Stimulated activated CD8-positive, alpha-beta memory T cell treated with anti-CD3 and anti-CD28 coated beads, Interleukin-4, amount 100 ng/mL, for 4 hours (primary cell): ENCODE measurements around the gene SAMD8.
"Not testable (repeated sequence)": the region's sequence is repeated elsewhere in the genome, so short reads cannot be mapped to it uniquely, and the experiment has no call there.

Experiments
- DNase-seq, 2 donors: peaks; one replicate each; pipeline ENCODE4 v3.0.0-alpha.2; 2020; ENCODE audit warnings: low read depth in 2 of 2, low spot score in 1 of 2

The SAMD8 gene

DNA sequence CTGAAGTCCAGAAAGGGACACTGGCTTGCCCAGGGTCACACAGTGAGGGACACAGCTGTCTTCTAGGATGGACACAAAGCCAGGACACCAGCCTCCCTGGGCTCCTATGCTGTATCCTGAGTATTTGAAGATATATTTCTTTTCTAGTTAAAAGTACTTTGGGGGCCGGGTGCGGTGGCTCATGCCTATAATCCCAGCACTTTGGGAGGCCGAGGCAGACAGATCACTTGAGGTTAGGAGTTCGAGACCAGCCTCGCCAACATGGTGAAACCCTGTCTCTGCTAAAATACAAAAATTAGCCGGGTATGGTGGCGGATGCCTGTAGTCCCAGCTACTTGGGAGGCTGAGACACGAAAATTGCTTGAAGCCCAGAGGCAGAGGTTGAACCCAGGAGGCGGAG, 4.6 kb upstream of the SAMD8 start:
- DNase-seq, result not testable (repeated sequence)

- no peak for DNase-seq
Observed at GRCh38 chr10:75107756-75108683, 3.4 kb upstream of the SAMD8 start.

- DNase-seq, result no peak
Observed at GRCh38 chr10:75108684-75109458, 2.6 kb upstream of the SAMD8 start.

- DNase-seq, result no peak
Observed at GRCh38 chr10:75109459-75109778, 2.0 kb upstream of the SAMD8 start.

DNA sequence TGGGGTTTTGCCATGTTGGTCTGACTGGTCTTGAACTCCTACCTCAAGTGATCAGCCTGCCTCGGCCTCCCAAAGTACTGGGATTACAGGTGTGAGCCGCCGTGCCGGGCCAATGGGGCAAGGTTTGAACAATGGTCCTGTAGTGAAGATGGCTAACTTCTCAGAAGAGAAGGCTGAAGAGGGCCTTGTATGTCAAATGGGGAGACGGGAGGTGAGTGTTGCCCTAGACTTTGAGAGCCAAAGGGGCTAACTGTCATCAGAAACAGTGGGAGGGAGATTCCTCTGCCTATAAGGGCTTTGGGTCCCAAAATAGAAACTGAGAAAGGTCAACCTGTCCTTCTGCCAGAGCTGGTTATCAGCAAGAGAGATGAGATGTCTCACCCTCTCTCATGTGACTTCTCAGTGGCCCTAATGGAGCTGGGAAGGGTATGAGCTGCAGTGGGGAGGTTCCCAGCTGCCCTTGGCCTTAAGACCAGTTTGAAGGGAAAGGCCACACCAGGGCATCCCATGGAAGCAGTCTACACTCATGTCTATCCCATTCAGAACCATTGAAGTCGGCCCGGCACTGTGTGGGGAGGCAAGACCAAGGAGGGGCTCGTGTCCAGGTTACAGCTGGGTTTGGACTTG, 1.3 kb upstream of the SAMD8 start:
- no peak for DNase-seq

GRCh38 chr10:75111907-75112679, 637 bp downstream of the SAMD8 start:
- DNase-seq, result peak in 1 of 2 donors; percentile 4

GRCh38 chr10:75115137-75115536, 3.7 kb downstream of the SAMD8 start:
- DNase-seq, result no peak

GRCh38 chr10:75116941-75117775, 5.7 kb downstream of the SAMD8 start:
- not testable (repeated sequence) for DNase-seq

GRCh38 chr10:75117995-75118394, 6.5 kb downstream of the SAMD8 start:
- no peak for DNase-seq

DNA sequence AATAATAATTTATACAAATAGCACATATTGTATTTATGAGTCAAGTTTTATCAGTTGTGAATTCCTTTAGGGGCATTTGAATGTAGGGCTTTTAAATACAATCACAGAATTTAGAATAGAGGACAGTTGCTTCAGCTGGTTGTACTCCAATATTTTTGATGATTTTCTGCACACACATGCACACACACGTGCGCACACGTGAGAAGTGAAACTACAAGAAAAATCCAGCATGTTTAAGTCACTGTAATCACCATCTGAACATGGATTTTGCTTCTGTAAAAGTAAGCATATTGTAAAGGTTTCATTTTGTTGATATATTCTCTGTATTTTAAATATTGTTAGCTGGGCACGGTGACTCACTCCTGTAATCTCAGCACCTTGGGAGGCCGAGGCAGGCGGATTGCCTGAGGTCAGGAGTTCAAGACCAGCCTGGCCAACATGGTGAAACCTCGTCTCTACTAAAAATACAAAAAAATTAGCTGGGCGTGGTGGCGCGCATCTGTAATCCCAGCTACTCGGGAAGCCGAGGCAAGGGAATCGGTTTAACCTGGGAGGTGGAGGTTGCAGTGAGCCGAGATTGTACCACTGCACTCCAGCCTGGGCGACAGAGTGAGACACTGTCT, 8.1 kb downstream of the SAMD8 start:
- not testable (repeated sequence) for DNase-seq

DNA sequence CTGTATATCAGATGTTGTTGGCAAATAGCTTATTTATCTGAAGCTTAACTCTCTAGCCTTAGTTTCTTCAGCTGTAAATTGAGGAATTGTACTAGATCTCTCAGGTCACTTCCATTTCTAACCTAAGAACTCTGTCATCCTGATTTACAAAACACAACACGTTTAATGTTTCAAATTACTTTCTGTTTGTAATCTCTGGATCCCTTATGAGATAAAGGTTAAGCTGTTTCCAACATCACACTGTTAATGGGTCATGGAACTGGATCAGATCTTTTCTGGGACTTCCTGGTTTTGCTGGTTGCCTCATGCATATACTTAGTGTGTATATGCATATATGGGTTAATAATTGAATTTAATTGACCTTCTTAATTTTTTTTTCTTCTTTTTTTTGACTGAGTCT, 9.9 kb downstream of the SAMD8 start:
- DNase-seq, result no peak

DNA sequence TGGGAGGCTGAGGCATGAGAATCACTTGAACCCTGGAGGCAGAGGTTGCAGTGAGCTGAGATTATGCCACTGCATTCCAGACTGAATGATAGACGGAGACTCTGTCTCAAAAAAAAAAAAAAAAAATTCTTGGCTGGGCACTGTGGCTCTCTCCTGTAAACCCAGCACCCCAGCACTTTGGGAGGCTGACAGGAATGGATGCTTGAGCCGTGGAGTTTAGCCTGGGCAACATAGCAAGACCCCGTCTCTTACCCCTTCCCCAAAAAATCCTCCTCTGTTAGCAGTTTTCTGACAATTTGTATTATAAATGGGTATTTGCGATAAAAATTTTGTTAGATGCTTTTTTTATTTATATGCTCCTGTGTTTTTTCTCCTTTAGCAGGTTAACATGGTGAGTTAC, 11.0 kb downstream of the SAMD8 start:
- DNase-seq, result no peak

- DNase-seq, result no peak
Observed at GRCh38 chr10:75123088-75123682, 11.7 kb downstream of the SAMD8 start.

DNA sequence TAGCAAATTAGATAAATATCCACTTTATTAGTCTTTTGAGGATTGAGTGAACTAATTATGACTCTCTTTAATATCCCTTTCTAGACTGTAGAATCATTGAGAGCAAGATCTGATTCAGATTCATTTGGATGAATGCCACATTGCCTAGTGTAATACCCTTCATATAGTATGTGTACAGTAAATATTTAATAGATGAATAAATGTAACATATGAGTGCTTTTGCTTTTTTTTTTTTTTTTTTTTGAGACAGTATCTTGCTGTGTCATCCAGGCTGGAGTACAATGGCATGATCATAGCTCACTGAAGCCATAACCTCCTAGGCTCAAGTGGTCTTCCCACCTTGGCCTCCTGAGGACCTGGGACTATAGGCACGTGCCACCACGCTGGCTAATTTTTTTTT, 14.8 kb downstream of the SAMD8 start:
- no peak for DNase-seq

- no peak for DNase-seq
Observed at GRCh38 chr10:75127471-75127870, 16.0 kb downstream of the SAMD8 start.

DNA sequence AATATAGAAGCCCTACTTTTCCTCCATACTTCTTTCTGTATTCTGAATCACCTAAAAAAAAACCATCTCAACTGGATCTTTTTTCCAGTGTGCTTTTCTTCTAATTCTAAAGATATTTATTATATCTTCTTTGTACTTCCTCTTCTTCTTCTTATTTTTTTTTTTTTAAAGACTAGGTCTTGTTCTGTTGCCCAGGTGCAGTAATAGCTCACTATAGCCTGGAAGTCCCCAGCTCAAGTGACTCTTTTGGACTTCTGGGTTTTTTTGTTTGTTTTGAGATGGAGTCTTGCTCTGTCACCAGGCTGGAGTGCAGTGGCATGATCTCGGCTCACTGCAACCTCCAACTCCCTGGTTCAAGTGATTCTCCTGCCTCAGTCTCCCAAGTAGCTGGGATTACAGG, 17.5 kb downstream of the SAMD8 start:
- not testable (repeated sequence) for DNase-seq

- no peak for DNase-seq
Observed at GRCh38 chr10:75129537-75129936, 18.1 kb downstream of the SAMD8 start.

DNA sequence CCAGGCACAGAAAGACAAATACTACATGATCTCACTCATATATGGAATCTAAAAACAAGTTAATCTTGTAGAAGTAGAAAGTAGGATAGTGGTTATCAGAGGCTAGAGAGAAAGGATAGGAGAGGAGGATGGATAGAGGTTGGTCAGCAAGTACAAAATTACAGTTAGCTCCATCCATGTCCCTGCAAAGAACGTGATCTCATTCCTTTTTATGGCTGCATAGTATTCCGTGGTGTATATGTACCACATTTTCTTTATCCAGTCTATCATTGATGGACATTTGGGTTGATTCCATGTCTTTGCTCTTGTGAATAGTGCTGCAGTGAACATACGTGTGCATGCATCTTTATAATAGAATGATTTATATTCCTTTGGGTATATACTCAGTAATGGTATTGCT, 22.2 kb downstream of the SAMD8 start:
- not testable (repeated sequence) for DNase-seq

GRCh38 chr10:75136346-75136745, 24.9 kb downstream of the SAMD8 start:
- DNase-seq, result no peak
